GM12892 (cell line): ENCODE data around the gene MEGF11.
"Not testable (repeated sequence)": the region's sequence is repeated elsewhere in the genome, so short reads cannot be mapped to it uniquely, and the experiment has no call there.

ENCODE experiments used
- DNase-seq: peaks from one replicate; pipeline ENCODE4 v3.0.0; 2011; ENCODE audit not compliant: insufficient read length
- FAIRE-seq: peaks from 2 replicates; lab custom pipeline; 2011; peaks lifted over from hg19 to GRCh38; lab: Jason Lieb, UNC
- POLR2A ChIP-seq: IDR thresholded peaks from 2 replicates; pipeline ENCODE4 v1.6.1; 2011; ENCODE audit warnings: low read depth, low read length, control low read depth
- POLR2AphosphoS5 ChIP-seq: IDR thresholded peaks from 2 replicates; pipeline ENCODE4 v1.6.1; 2011; ENCODE audit warnings: low read depth, low read length, control low read depth
- TAF1 ChIP-seq: IDR thresholded peaks from 2 replicates; pipeline ENCODE4 v1.6.1; 2011; ENCODE audit warnings: low read depth, mild to moderate bottlenecking, control low read depth, low read length, borderline replicate concordance

MEGF11 gene

GRCh38 chr15:66251065-66251789 is 2.3 kb downstream of the MEGF11 start:
- TF ChIP-seq POLR2A, result no peak
- no peak for TF ChIP-seq POLR2AphosphoS5
- no peak for TF ChIP-seq TAF1
- DNase-seq (no peak), FAIRE-seq (no peak)

DNA sequence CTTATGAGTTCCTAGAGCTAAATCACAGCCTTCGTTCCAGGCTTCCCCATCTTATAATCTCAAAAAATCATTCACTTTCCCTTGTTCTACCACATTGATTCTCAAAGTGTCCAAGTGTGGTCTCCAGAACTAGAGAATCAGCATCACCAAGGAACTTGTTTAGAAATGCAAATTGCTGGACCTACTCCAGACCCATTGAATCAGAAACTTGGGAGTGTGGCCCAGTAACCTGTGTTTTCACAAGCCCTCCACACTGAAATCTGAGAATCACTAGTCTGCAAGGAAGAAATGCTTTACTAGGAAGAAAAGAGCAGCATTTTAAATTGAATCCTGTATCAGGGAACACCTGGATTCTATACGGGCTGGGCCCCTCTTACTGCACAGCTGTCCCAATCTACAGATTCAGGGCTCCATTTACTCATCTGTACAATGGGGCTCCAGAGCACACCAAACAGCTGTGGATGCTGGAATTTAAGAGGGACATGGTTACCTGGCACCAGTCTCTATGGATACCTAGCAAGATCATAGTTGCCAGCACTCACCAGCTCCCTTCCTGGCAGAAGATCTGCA is 3.9 kb downstream of the MEGF11 start:
- TF ChIP-seq POLR2AphosphoS5 (no peak), POLR2A (no peak), TAF1 (no peak)
- FAIRE-seq (no peak), DNase-seq (no peak)

DNA sequence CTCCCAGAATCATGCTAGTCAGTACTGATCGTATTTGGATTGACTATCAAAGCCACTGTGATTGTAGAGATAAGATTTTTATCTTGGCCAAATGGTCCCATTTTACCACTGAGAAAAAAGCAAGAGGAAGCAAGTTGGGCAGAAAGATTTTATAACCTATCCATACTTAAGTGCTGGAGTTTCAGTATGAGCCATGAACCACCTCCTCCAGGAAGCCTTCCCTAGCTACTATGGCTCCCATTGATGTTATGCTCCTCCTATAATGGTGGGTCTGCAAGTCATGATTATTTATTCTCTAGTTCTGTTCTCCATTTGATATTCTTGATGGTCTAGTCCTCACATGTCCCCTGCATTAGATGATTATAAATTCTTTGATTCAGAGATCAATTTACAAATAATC is 6.6 kb downstream of the MEGF11 start:
- no peak for TF ChIP-seq POLR2AphosphoS5
- no peak for TF ChIP-seq POLR2A
- no peak for TF ChIP-seq TAF1
- DNase-seq (no peak), FAIRE-seq (no peak)

- FAIRE-seq, DNase-seq: not testable (repeated sequence)
Measured at GRCh38 chr15:66245832-66246231, 7.7 kb downstream of the MEGF11 start.

DNA sequence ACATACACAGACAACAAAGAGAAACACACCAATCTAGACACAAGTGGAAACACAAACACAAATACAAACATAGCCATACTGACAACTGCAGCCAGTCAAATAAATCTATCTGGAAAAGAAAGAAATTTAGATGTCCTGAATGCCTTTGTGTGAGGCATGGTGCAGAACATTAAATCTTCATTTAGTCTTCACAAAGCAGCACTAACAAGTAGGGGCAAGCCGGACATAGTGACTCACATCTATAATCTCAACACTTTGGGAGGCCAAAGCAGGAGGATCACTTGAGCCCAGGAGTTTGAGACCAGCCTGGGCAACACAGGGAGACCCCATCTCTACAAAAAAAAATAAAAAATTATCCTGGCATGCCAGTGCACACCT is 11.7 kb downstream of the MEGF11 start:
- DNase-seq, result no peak
- TF ChIP-seq POLR2A (no peak), POLR2AphosphoS5 (no peak), TAF1 (no peak)
- FAIRE-seq, result no peak

- TF ChIP-seq POLR2A (no peak), POLR2AphosphoS5 (no peak), TAF1 (no peak)
- FAIRE-seq (no peak), DNase-seq (no peak)
Measured at GRCh38 chr15:66241087-66241907, 12.3 kb downstream of the MEGF11 start.

DNA sequence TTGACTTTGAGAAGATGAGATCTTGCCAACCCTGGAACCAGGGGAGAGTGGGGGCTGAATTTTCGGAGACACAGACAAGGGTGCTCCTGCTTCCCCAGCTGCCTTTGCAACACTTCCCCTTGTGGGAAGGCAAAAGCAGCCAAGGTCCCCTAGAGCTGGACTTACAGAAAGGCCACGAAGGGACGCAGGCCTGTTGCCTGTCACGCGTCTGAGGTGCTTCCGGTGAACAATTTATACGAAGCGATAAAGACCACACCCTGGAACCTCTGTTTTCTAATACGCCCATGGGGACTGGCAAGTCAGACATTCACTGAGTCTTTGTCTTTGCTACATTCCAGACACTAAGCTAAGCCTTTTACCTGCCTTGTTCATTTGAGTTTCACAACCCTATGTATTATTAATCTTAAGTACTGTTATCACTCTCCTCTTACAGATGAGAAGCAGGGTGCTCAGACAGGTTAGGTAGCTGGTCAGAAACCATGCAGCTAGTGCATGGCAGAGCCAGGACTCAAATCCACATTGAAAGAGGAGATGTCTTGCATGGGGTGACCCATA is 13.2 kb downstream of the MEGF11 start:
- no peak for FAIRE-seq
- TF ChIP-seq POLR2A, result no peak
- TF ChIP-seq POLR2AphosphoS5, result no peak
- no peak for TF ChIP-seq TAF1
- no peak for DNase-seq

DNA sequence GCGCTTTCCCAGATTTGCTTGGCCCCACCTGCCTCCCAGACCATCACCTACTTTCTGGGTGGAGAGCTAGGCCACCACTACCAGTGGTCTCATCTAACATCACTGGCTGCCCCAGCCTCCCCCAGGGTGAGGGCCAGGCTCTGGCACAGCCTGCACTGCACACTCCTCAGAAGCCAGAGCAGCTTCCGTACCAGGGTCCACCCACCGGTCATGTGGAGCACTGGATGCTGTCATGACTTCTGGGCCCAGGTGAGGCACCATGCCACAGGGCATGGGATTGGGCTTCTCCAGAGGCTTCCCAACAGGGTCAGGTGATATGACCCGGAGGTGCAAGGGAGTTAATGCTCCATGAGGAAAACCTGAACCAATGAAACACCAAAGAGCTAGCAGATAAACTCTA is 14.0 kb downstream of the MEGF11 start:
- FAIRE-seq, result no peak
- TF ChIP-seq POLR2A (no peak), POLR2AphosphoS5 (no peak), TAF1 (no peak)
- no peak for DNase-seq

- FAIRE-seq (no peak), DNase-seq (no peak)
- TF ChIP-seq POLR2AphosphoS5 (no peak), TAF1 (no peak)
Measured at GRCh38 chr15:66238318-66238717, 15.2 kb downstream of the MEGF11 start.

GRCh38 chr15:66237513-66238235 is 15.9 kb downstream of the MEGF11 start:
- no peak for DNase-seq
- no peak for FAIRE-seq
- TF ChIP-seq TAF1 (no peak), POLR2AphosphoS5 (no peak), POLR2A (no peak)

DNA sequence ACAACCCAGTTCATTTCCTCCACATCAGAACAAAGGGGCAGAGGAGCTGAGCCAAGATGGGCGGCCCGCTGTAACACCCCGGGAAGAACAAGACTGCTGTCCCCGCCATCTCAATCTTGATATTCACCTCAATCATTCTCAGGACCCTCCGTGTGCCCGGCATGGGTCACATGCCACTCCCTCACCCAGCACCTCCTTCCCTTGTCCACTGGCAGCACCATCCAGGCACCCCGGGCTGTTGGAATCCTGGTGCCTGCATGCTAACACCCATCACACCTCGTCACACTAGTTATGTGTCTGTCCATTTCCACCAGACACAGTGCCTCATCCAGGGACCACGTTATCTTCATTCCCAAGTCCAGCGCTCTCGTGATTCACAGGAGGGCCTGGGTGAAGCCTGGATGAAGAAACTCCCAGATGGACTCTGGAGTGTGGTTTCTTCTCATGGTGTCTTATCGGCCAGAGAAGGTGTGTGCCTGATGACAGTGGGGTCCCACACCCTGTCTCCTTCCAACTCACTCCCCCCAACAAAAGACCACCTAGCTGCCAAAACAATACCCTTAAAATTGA is 16.7 kb downstream of the MEGF11 start:
- DNase-seq (no peak), FAIRE-seq (no peak)
- TF ChIP-seq TAF1 (no peak), POLR2AphosphoS5 (no peak), POLR2A (no peak)
